Neutrophil (primary cell): Measurements from ENCODE around the gene BACH2.

Experiments
- H3K27ac ChIP-seq: fragments of 200-600 bp; sonication (generic); 2 replicates; pipeline ENCODE4 v1.5.1; 2016; ENCODE audit warnings: mild to moderate bottlenecking, moderate library complexity
- H3K27me3 ChIP-seq: fragments of 200-600 bp; sonication (generic); 2 replicates; pipeline ENCODE4 v1.6.0; 2016; ENCODE audit warnings: mild to moderate bottlenecking
- H3K36me3 ChIP-seq: fragments of 200-600 bp; sonication (generic); 2 replicates; pipeline ENCODE4 v1.5.1; 2017
- H3K4me1 ChIP-seq, 2 experiments: fragments of 200-600 bp in 1 of 2; sonication (generic) in 1 of 2; 1 replicate in 1 of 2; 2 replicates in 1 of 2; pipeline versions ENCODE4 v1.5.1 to v1.6.1; 2013 to 2016; ENCODE audit warnings: low read depth in 1 of 2, low read length in 1 of 2, mild to moderate bottlenecking in 1 of 2, moderate library complexity in 1 of 2; ENCODE audit not compliant: control insufficient read depth in 1 of 2, insufficient read depth in 1 of 2
- H3K4me3 ChIP-seq, 2 experiments: fragments of 200-600 bp in 1 of 2; sonication (generic) in 1 of 2; 1 replicate in 1 of 2; 2 replicates in 1 of 2; pipeline ENCODE4 v1.5.1; 2013 to 2016; ENCODE audit warnings: low read depth in 1 of 2, low read length in 1 of 2, mild to moderate bottlenecking in 1 of 2, moderate library complexity in 1 of 2
- H3K9me3 ChIP-seq: fragments of 200-600 bp; sonication (generic); 2 replicates; pipeline ENCODE4 v1.5.1; 2016
- CTCF ChIP-seq: fragments of 200-600 bp; sonication (generic); IDR thresholded peaks from 2 replicates; pipeline ENCODE4 v1.5.1; 2016; ENCODE audit warnings: antibody characterized with exemption

Gene BACH2

GRCh38 chr6:89985751-89986493, 310.7 kb downstream of the BACH2 start:
- H3K27ac ChIP-seq, result no peak overlapping the region
- H3K4me1 ChIP-seq, result no peaks in the 10 kb centered on the region
- TF ChIP-seq CTCF, result no peak
- no peak overlapping the region for H3K4me3 ChIP-seq
- H3K36me3 ChIP-seq, result no peaks in the 10 kb centered on the region
- H3K27me3 ChIP-seq, result no peaks in the 10 kb centered on the region
- no peaks in the 10 kb centered on the region for H3K9me3 ChIP-seq

- H3K27me3 ChIP-seq, result no peaks in the 10 kb centered on the region
- TF ChIP-seq CTCF, result no peak
- no peak overlapping the region for H3K4me3 ChIP-seq
- H3K9me3 ChIP-seq, result no peaks in the 10 kb centered on the region
- no peaks in the 10 kb centered on the region for H3K36me3 ChIP-seq
- no peak overlapping the region for H3K27ac ChIP-seq
- H3K4me1 ChIP-seq, result no peaks in the 10 kb centered on the region
Observed at GRCh38 chr6:89984926-89985750, 311.5 kb downstream of the BACH2 start.

- no peak overlapping the region for H3K27ac ChIP-seq
- TF ChIP-seq CTCF, result no peak
- H3K9me3 ChIP-seq, result no peaks in the 10 kb centered on the region
- no peak overlapping the region for H3K4me3 ChIP-seq
- H3K36me3 ChIP-seq, result no peaks in the 10 kb centered on the region
- H3K27me3 ChIP-seq, result no peaks in the 10 kb centered on the region
- no peaks in the 10 kb centered on the region for H3K4me1 ChIP-seq
Observed at GRCh38 chr6:89980353-89980752, 316.3 kb downstream of the BACH2 start.

- Histone ChIP-seq H3K4me1 (no peaks in the 10 kb centered on the region), H3K9me3 (no peaks in the 10 kb centered on the region), H3K27ac (no peak overlapping the region), H3K36me3 (no peaks in the 10 kb centered on the region), H3K4me3 (no peak overlapping the region), H3K27me3 (no peaks in the 10 kb centered on the region)
- TF ChIP-seq CTCF, result no peak
Observed at GRCh38 chr6:89979481-89980119, 317.0 kb downstream of the BACH2 start.

GRCh38 chr6:89978749-89979145, 317.9 kb downstream of the BACH2 start:
- TF ChIP-seq CTCF, result no peak
- Histone ChIP-seq H3K36me3 (no peaks in the 10 kb centered on the region), H3K4me3 (no peak overlapping the region), H3K27me3 (no peaks in the 10 kb centered on the region), H3K4me1 (no peaks in the 10 kb centered on the region), H3K9me3 (no peaks in the 10 kb centered on the region), H3K27ac (no peak overlapping the region)
